Astrocyte of the spinal cord (primary cell): ENCODE results near the gene KIF17.

Source experiments
- DNase-seq: peaks from one replicate; pipeline ENCODE4 v3.0.0; 2011; ENCODE audit warnings: low read depth, low spot score
- H3K4me3 ChIP-seq: 2 replicates; pipeline ENCODE4 v1.5.1; 2011; ENCODE audit warnings: low read depth, mild to moderate bottlenecking, low read length, moderate library complexity
- in situ Hi-C: cut with HindIII; loops from 2 replicates; pipeline ENCODE4 v1.10.0; 2017; ENCODE audit warnings: low sequenced_read_pairs
- TF ChIP-seq, protein P1 (sequence below): IDR thresholded peaks from 2 replicates; pipeline ENCODE4 v1.5.1; 2012; ENCODE audit warnings: low read depth, mild to moderate bottlenecking, low read length, inconsistent platforms

KIF17 gene

DNA sequence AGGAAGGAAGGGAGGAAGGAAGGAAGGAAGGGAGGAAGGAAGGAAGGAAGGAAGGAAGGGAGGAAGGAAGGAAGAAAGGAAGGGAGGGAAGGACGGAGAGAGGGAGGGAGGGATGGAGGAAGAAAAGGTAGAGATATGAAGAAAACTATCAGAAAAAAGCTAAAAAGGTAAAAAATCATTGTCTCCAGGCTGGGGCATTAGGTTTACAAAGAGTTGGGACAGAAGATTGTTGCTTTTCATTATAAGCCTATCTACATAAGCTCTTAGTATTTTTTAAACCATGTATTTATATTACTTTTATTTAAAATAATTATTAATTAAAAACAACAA is 91.7 kb downstream of the KIF17 start:
- no peak for DNase-seq
- TF ChIP-seq, protein P1, sequence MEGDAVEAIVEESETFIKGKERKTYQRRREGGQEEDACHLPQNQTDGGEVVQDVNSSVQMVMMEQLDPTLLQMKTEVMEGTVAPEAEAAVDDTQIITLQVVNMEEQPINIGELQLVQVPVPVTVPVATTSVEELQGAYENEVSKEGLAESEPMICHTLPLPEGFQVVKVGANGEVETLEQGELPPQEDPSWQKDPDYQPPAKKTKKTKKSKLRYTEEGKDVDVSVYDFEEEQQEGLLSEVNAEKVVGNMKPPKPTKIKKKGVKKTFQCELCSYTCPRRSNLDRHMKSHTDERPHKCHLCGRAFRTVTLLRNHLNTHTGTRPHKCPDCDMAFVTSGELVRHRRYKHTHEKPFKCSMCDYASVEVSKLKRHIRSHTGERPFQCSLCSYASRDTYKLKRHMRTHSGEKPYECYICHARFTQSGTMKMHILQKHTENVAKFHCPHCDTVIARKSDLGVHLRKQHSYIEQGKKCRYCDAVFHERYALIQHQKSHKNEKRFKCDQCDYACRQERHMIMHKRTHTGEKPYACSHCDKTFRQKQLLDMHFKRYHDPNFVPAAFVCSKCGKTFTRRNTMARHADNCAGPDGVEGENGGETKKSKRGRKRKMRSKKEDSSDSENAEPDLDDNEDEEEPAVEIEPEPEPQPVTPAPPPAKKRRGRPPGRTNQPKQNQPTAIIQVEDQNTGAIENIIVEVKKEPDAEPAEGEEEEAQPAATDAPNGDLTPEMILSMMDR: no peak
- H3K4me3 ChIP-seq: no peak overlapping the region
- in situ Hi-C loops: no loop called here

DNA sequence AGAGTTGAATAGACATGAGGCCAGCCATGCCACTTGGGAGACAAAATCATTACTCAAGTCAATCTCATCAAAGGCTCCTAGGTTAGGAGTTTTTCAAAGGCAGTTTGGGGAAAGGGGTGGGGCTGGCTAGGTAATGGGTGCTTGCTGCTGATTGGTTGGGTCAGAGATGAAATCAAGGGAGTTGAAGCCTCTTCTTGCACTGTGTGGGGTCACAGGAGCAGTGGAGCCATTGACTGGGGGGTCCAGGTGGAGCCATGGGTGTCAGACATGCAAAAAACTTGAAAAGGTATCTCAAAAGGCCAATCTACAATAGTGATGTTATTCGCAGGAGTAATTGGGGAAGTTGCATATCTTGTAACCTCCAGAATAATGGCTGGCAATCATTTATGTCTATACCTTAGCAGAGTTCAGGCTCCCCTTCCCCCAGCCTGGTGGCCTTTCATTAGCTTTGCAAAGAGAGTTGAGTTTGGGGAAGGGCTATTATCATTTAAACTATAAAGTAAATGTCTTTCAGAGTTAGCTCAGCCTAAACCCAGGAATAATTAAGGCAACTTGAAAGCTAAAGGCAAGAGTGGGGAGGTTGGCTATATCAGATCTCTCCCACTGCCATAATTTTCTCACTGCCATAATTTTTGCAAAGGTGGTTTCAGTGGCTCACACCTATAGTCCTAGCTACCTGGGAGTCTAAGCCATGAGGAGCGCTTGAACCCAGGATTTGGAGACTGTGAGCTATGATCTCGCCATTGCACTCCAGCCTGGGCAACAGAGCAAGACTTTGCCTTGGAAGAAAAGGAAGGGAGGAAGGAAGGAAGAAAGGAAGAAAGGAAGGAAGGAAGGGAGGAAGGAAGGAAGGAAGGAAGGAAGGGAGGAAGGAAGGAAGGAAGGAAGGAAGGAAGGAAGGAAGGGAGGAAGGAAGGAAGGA is 92.4 kb downstream of the KIF17 start:
- TF ChIP-seq, protein P1: no peak
- in situ Hi-C loops: no loop called here
- DNase-seq: no peak
- no peak overlapping the region for H3K4me3 ChIP-seq

DNA sequence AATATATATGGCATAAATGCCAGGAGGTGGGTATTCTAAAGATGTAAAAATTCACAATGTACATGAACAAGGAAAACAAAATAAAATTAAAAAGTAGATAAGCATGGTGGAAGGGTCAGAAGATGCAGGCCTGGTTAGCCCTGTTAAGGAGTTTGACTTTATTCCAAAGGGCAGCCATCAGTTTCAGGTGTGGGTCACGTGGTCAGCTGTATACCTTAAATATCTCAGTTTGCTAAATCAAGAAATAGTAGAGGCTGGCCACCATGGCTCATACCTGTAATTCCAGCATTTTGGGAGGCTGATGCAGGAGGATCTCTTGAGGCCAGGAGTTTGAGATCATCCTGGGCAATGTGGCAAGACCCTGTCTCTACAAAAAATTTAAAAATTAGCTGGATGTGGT is 93.1 kb downstream of the KIF17 start:
- TF ChIP-seq, protein P1: no peak
- DNase-seq: no peak
- no peak overlapping the region for H3K4me3 ChIP-seq
- in situ Hi-C loops: no loop called here

DNA sequence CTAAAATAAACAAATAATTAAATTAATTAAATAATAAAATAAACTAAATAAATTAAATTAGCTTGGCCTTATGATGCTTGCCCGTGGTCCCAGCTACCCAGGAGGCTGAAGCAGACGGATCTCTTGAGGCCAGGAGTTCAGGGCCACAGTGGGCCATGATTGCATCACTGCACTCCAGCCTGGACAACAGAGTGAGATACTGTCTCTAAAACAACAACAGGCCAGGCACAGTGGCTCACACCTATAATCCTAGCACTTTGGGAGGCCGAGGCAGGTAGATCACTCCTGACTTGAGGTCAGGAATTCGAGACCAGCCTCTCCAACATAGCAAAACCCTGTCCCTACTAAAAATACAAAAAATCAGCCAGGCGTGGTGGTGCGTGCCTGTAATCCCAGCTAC is 96.8 kb downstream of the KIF17 start:
- TF ChIP-seq, protein P1: no peak
- DNase-seq: no peak
- H3K4me3 ChIP-seq: no peak overlapping the region
- in situ Hi-C loops: no loop called here

DNA sequence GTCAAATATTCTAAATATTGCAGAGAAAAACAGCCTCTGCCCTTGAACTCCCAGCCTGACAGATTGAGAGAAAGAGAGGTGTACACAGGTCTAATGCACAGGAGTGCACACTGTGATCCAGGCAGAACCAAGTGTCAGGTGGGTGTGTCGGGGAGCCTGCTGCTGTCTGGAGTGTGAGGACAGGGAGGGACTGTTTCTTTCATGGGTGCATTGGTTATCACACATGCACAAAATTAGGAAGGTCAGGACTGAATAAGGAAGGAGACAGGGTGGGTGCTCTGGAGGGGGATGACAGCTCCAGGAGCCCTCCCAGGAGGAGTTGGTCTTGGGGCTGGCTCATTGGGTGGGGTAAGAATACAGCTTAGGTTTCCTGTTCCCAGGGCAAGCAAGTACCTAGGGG is 97.8 kb downstream of the KIF17 start:
- in situ Hi-C loops: no loop called here
- H3K4me3 ChIP-seq: no peak overlapping the region
- TF ChIP-seq, protein P1: no peak
- DNase-seq: no peak

DNA sequence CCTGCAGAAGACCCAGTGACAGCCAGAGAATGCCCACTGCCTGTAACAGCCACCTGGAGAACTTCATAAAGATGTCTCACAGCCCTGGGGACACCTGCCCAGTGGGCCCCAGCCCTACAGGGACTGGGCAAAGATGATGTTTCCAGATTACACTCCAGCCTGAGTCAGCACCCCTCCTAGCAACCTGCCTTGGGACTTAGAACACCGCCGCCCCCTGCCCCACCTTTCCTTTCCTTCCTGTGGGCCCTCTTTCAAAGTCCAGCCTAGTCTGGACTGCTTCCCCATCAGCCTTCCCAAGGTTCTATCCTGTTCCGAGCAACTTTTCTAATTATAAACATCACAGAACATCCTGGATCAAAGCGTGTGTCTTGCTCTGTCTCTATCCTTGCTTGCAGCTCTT is 99.3 kb downstream of the KIF17 start:
- in situ Hi-C loops: no loop called here
- no peak overlapping the region for H3K4me3 ChIP-seq
- no peak for DNase-seq
- TF ChIP-seq, protein P1: no peak
